ENCODE results near the gene AUTS2. TPM values are rescaled to one million over a fixed set of nuclear protein-coding genes. Genes with fewer than 3 reads are reported as not detected.

Gene AUTS2
- total and polyA plus RNA-seq, 10 of the 15 experiments (the other 5 are each of a cell fraction or from before 2014, with no cell fraction given), result 6.4 to 55.6 (median 21.6) TPM

GRCh38 chr7:70034999-70035398, 436.7 kb downstream of the AUTS2 start:
- Histone ChIP-seq H2AFZ (ENCODE audit: control insufficient read depth, low read depth, low read length) (no peak overlapping the region), H3K4me1 (ENCODE audit: control insufficient read depth, insufficient read depth, low read length) (no peaks in the 10 kb centered on the region), H3K79me2 (ENCODE audit: control insufficient read depth, insufficient read depth, low read length) (no peaks in the 10 kb centered on the region), H3K36me3 (ENCODE audit: control insufficient read depth in 2 of 2, insufficient read depth in 2 of 2, low read length in 1 of 2) (no peaks in the 10 kb centered on the region), H3K27ac (ENCODE audit: control insufficient read depth, insufficient read depth) (no peak overlapping the region), H3K27me3 (replicated peaks in 1 of 2; ENCODE audit: control insufficient read depth in 2 of 2, insufficient read depth in 2 of 2, low read length in 1 of 2) (no peaks in the 10 kb centered on the region), H3K9me3 (replicated peaks; ENCODE audit: control insufficient read depth, insufficient read depth, low read length) (no peaks in the 10 kb centered on the region; the same call in 1 of the 3 replicates), H3K4me3 (no peak overlapping the region), H3K9ac (ENCODE audit: control insufficient read depth, insufficient read depth, low read length) (no peak overlapping the region), H3K4me2 (ENCODE audit: control insufficient read depth, insufficient read depth) (no peak overlapping the region), H4K20me1 (ENCODE audit: control insufficient read depth, insufficient read depth) (no peaks in the 10 kb centered on the region)
- no peak for DNase-seq (ENCODE audit: low read depth, low spot score)
- SMC1A ChIA-PET (ENCODE audit: uncharacterized antibody, unreplicated experiment), result interaction anchor here (0.8 to 2.2 kb wide), 6 partner anchors 13 to 291 kb away, joined by 3 to 11 read pairs (median 3); no protein-coding TSS in a partner anchor
- intact Hi-C loops (cut with micrococcal nuclease; ENCODE audit: unreplicated experiment), result loop anchor here (10.0 kb wide), 1 partner anchor 430 kb away; no protein-coding TSS in a partner anchor
- CTCF ChIA-PET, result interaction anchor here (1.4 kb wide), 1 partner anchor 103 kb away, joined by 3 read pairs; no protein-coding TSS in a partner anchor
- FAIRE-seq, result no peak
- TF ChIP-seq ZNF274 (IDR thresholded peaks at IDR 0.05; ENCODE audit: insufficient read depth, insufficient read length) (no peak), IRF5 (IDR thresholded peaks at IDR 0.05; ENCODE audit: borderline replicate concordance) (no peak), SREBF2 (IDR thresholded peaks at IDR 0.05; ENCODE audit: low read length) (no peak)
- TF ChIP-seq, protein P1, sequence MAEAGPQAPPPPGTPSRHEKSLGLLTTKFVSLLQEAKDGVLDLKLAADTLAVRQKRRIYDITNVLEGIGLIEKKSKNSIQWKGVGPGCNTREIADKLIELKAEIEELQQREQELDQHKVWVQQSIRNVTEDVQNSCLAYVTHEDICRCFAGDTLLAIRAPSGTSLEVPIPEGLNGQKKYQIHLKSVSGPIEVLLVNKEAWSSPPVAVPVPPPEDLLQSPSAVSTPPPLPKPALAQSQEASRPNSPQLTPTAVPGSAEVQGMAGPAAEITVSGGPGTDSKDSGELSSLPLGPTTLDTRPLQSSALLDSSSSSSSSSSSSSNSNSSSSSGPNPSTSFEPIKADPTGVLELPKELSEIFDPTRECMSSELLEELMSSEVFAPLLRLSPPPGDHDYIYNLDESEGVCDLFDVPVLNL (IDR thresholded peaks at IDR 0.05; ENCODE audit: low read depth, low read length), result no peak
- RAD21 ChIA-PET (ENCODE audit: unreplicated experiment), result no interaction called here
- ATAC-seq, result no peak
- POLR2A ChIA-PET, result interaction anchor here (0.6 to 1.5 kb wide), 3 partner anchors 18 to 72 kb away, joined by 3 to 5 read pairs (median 3); no protein-coding TSS in a partner anchor
- in situ Hi-C loops (cut with MboI), result no loop called here
- no TSS peak for BruUV-seq (replicated peaks)

- Histone ChIP-seq H3K4me3 (no peak overlapping the region), H3K9me3 (replicated peaks; ENCODE audit: control insufficient read depth, insufficient read depth, low read length) (no peaks in the 10 kb centered on the region; the same call in 1 of the 3 replicates), H3K27ac (ENCODE audit: control insufficient read depth, insufficient read depth) (no peak overlapping the region), H3K9ac (ENCODE audit: control insufficient read depth, insufficient read depth, low read length) (no peak overlapping the region), H3K36me3 (ENCODE audit: control insufficient read depth in 2 of 2, insufficient read depth in 2 of 2, low read length in 1 of 2) (no peaks in the 10 kb centered on the region), H3K4me1 (ENCODE audit: control insufficient read depth, insufficient read depth, low read length) (no peaks in the 10 kb centered on the region), H3K27me3 (replicated peaks in 1 of 2; ENCODE audit: control insufficient read depth in 2 of 2, insufficient read depth in 2 of 2, low read length in 1 of 2) (no peaks in the 10 kb centered on the region), H4K20me1 (ENCODE audit: control insufficient read depth, insufficient read depth) (no peaks in the 10 kb centered on the region), H3K79me2 (ENCODE audit: control insufficient read depth, insufficient read depth, low read length) (no peaks in the 10 kb centered on the region), H2AFZ (ENCODE audit: control insufficient read depth, low read depth, low read length) (no peak overlapping the region), H3K4me2 (ENCODE audit: control insufficient read depth, insufficient read depth) (no peak overlapping the region)
- SMC1A ChIA-PET (ENCODE audit: uncharacterized antibody, unreplicated experiment), result interaction anchor here (0.8 to 2.2 kb wide), 7 partner anchors 11 to 292 kb away, joined by 3 to 11 read pairs (median 3); no protein-coding TSS in a partner anchor
- RAD21 ChIA-PET (ENCODE audit: unreplicated experiment), result no interaction called here
- POLR2A ChIA-PET, result interaction anchor here (1.5 kb wide), 1 partner anchor 72 kb away, joined by 5 read pairs; no protein-coding TSS in a partner anchor
- no TSS peak for BruUV-seq (replicated peaks)
- CTCF ChIA-PET, result interaction anchor here (1.4 kb wide), 1 partner anchor 103 kb away, joined by 3 read pairs; no protein-coding TSS in a partner anchor
- intact Hi-C loops (cut with micrococcal nuclease; ENCODE audit: unreplicated experiment) (loop anchor here (10.0 kb wide), 1 partner anchor 431 kb away; no protein-coding TSS in a partner anchor), in situ Hi-C loops (cut with MboI) (no loop called here)
- no peak for ATAC-seq
- no peak for DNase-seq (ENCODE audit: low read depth, low spot score)
- FAIRE-seq, result no peak
- 22% methylated on average over 4 of the region's 4 CpGs for WGBS (ENCODE audit: insufficient coverage, insufficient replicate concordance, low lambda C conversion rate, missing lambda C conversion rate)
- no peak for TF ChIP-seq MYB (IDR thresholded peaks at IDR 0.05; ENCODE audit: borderline replicate concordance, low read depth, low read length)
- TF ChIP-seq USF1 (IDR thresholded peaks at IDR 0.05; ENCODE audit: borderline replicate concordance, extremely low read length, insufficient read depth, low read depth, low read length), result no peak
- TF ChIP-seq SREBF2 (IDR thresholded peaks at IDR 0.05; ENCODE audit: low read length), result no peak
- no peak for TF ChIP-seq REST (IDR thresholded peaks at IDR 0.05; ENCODE audit: low read depth, low read length)
- TF ChIP-seq RBBP5 (conservative IDR thresholded peaks at IDR 0.05), result no peak
- TF ChIP-seq GATAD2B (conservative IDR thresholded peaks at IDR 0.05; ENCODE audit: low read depth), result no peak
- no peak for TF ChIP-seq ZNF622 (IDR thresholded peaks at IDR 0.05)
Measured at GRCh38 chr7:70035519-70035918, 437.2 kb downstream of the AUTS2 start.

All from GM12878 (cell line).